ENCODE results near the gene ZCCHC7.
A peak's percentile ranks its signal among the peaks of the same experiment; 100 is the strongest.
"Not testable (repeated sequence)": the region's sequence is repeated elsewhere in the genome, so short reads cannot be mapped to it uniquely, and the experiment has no call there.

ZCCHC7 gene

DNA sequence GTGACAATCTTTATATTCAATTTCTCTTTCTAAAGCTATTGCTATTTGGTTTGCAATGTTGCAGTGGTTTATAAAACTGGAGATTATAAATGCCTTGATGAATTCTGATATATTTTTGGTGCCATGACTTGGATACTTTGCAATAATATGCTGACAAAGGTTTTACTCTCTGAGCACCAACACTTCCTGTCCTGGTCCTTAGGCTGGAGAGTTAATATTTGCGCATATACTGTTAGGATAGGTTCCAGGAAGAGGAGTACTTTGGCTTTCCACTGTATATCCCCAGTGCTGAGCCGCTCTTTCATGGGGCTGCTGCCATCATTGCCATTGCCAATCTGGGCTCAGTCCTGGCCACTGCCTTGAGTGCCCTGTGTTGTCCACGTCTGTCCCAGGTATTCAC is 139.6 kb downstream of the ZCCHC7 start:
- no peak for DNase-seq

DNA sequence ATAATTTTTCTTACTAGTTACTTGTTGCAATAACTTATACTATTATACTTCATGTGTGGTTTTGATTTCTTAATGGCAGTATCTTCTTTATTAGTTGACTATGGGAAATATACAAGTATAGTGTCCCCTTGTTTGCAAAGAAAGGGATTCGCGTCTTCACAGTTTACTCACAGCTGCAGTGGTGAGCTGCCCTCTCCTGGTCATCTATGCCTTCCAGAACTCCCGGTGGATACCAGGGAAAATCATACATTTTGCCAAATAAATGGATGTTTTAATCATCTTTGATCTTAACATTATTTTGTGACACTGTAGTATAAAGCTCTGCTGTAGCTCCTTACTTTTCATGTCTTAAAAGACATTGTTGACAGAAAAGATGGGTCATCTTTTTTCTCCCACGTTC is 142.0 kb downstream of the ZCCHC7 start:
- DNase-seq = peak; percentile 10

DNA sequence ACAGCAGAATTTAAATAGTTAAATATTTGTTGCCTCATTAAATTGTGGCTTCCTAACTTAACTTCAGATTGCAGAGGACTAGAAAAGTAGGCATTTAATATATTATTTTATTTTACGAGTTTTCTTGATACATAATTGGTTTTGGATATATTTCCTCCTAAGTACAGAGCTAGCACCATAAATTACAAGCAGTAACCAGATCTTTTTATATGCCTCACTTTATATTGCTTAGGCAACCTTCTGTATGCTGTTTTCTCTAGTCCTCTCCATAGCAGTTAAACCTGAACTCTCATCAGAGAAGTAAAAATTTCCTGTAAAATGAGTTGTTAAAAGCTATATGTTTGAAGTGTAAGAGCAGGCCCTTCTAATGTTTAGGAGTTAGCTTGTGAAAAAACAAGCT is 144.2 kb downstream of the ZCCHC7 start:
- DNase-seq = no peak

DNA sequence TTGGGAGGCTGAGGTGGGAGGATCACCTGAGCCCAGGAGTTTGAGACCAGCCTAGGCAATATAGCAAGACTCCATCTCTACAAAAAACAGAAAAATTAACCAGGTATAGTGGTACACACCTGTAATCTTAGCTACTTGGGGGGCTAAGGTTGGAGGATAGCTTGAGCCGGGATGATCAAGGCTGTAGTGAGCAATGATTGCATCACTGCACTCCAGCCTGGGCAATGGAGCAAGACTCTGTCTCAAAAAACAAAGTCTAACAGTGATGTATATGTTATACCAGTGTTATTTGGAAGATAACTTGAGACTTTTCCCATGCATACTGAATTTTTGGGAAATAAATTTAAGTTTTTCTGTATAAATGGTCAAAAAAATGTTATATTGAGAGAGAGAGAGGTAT is 146.3 kb downstream of the ZCCHC7 start:
- no peak for DNase-seq

GRCh38 chr9:37269221-37269620 is 148.8 kb downstream of the ZCCHC7 start:
- DNase-seq = no peak

DNA sequence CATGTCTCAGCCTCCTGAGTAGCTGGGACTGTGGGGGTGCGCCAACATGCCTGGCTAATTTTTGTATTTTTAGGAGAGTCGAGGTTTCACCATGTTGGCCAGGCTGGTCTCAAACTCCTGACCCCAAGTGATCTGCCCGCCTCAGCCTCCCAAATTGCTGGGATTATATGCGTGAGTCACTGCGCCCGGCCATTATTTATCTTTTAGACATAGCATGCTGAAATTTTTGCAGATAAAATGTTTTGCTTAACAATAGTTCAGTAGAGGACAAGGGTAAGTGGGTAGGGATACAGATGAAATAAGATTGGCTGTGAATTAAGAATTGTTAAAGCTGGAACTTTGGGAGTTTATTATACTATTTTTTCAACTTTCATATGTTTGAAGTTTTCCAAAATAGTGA is 151.3 kb downstream of the ZCCHC7 start:
- no peak for DNase-seq

- no peak for DNase-seq
Observed at GRCh38 chr9:37273595-37273994, 153.2 kb downstream of the ZCCHC7 start.

DNA sequence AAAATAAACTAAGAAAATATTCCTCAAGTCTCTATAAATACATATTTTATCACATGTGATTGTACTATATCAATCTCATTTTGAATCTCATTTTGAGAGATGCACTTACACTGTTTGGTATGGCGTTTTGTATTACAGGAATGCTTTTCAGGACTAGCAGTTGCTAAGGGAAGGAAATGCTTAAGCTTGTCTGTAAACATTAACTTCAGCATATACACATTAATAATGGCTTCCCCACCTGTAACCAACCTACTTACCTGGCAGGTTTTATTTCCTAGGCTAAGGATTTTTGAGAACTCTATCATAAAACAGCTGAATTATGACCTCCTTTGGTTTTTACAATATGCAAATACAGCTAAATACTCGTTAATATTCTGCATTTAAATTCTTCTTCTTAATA is 161.2 kb downstream of the ZCCHC7 start:
- DNase-seq = no peak

DNA sequence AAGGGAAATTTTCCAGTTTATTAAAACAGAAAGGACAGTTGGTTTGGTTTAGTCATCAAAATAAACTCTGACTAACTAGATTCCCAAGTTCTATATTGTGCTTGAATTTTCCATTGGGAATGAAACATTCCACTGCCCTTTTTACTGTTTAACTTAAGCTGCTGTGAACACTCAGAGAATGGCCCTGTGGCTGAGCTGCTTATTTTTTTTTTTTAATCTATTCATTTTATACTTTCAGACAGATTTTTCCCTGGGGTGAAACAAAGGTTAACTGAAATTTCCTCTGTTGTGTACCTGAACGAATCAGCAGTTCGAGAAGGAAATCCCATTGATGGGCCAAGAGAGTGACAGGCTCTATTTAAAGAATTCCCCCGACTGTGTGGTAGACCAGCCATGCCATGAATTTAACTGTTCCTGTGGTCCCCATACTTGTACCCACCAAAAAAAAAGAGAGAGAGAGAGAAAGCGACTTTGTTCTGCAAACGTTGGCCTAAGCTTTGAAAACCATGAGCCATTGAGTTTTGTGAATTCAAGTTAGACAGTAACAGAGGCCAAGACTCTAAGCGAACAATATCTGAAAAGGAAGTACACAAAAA is 163.5 kb downstream of the ZCCHC7 start:
- no peak for DNase-seq

DNA sequence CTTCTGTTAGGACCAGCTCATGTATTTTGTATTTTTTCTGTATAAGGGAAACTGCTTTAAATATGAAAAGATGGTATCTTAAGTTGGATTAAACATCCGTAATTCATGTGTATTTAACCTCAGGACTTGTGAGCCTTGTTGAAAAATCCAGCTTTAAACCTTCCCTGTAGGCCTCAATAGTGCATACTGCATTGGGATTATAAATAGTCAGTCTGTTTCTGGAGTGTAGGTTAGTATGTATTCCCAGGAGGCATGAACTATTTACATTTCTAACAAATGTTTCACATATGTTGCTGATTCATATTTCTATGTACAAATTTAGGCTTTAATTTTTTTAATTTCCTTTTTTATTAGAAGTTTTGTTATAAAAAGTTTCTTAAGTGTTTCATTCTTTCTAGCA is 164.3 kb downstream of the ZCCHC7 start:
- no peak for DNase-seq

- no peak for DNase-seq
Observed at GRCh38 chr9:37286530-37287175, 166.3 kb downstream of the ZCCHC7 start.

GRCh38 chr9:37287317-37287716 is 166.9 kb downstream of the ZCCHC7 start:
- DNase-seq = no peak

DNA sequence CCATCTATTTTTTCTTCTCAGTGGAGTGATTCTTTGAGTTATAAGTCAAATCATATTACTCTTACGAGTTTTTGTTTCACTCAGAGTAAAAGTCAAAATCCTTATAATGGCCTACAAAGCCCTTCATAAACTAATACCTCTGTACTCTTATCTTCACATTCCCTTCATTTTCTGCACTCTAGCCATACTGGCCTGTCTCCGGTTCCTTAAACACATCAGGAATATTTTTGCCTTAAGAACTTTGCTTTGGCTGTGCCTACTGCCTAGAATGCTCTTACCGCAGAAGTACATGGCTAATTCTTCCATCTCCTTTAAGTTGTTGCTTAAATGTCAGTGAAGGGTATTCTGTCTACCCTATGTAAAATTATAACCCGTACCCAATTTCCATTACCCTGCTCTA is 169.3 kb downstream of the ZCCHC7 start:
- no peak for DNase-seq

- DNase-seq = no peak
Observed at GRCh38 chr9:37290366-37290939, 170.1 kb downstream of the ZCCHC7 start.

- DNase-seq = no peak
Observed at GRCh38 chr9:37290940-37291485, 170.6 kb downstream of the ZCCHC7 start.

- DNase-seq = not testable (repeated sequence)
Observed at GRCh38 chr9:37291612-37292238, 171.4 kb downstream of the ZCCHC7 start.

DNA sequence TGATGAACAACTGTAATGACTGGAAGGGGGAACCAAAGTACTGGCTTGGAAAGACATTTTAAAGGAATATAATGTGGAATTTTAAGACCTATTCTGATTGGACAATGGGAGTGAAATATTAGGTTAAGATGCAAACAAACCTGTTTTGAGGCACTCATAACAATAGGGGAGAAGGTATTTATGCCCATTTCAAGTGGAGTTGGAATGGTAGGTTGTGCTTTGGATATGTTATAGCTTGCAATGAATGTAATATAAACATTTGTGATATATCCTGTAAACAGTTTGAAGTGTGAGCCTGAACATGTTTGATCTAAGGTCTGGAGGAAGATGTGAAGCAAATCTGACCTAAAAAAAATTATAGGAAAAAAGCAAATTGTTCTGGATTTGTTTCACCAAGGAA is 172.5 kb downstream of the ZCCHC7 start:
- no peak for DNase-seq

DNA sequence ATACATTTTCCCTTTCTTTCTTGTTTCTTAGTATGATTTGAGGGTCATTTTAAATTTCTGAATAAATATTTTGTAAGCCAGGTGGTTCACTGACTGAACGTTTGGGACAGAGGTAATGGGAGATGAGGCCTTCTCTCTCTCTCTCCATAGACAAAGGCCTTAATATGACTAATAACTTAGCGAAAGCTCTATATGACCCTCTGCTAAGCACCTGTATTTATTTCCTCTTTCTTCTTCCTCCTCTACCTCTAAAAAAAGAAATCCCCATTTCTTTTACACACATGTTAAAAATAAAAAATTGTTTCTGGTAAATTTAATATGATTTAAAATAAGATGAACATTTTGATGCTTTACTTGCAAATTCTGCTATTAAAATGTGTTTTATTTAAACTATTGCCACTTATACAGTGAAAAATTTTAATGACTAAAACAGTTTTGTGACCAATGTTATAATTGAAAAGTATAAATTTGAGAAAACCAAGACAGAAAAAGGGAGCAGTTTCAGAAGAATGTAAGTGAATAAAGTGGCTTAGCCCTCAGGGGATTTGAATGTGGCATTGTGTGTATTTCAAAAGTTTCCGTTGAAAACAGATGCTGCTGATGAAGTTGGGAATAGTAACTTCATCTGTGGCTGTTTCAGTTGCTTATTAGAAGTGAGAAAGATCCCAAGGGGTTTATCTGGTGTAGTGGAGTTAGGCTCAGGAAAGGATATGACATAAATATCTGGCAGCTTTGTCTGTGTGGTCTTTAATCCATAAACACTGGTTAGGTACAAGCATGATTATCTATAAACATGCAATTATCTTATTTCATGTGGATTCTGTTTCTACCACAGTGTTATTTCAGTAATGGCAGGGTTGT is 173.5 kb downstream of the ZCCHC7 start:
- DNase-seq = peak; percentile 37

DNA sequence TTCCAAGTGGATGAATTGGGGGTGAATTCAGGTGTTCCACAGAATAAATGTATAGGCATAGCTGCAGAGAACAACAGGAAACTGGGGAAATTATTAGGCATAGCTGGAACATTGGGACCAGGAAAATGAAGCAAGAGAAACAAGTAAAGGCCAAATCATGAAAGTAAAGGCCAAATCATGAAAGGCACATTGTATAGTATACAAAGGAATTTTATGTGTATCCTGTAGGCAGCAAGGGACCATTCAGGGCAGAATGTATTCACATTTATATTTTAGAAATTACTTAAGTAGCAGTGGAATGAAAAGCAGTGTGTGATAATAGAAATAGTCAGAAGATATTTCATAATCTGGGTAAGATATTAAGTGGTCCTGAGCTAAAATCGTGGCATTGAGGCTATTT is 174.8 kb downstream of the ZCCHC7 start:
- no peak for DNase-seq

- no peak for DNase-seq
Observed at GRCh38 chr9:37295796-37296195, 175.4 kb downstream of the ZCCHC7 start.

DNA sequence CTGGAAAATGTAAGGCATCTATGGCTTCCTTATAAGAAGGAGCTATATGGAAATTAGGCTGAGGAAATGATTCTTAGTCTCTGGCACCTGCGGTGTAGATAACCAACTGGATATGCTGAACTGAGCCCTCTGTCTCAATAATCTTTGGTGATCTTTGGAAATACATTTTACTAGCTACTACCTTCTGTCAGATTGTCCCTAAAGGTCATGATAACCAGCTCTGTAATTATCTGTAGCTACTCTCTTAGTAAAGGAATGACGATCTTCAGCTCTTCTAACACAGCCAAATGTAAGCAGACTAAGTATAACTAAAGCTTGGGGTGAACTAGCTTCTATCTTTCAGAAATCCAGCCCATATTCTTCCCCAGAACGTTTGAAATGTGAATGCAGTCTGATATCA is 177.2 kb downstream of the ZCCHC7 start:
- DNase-seq = no peak

DNA sequence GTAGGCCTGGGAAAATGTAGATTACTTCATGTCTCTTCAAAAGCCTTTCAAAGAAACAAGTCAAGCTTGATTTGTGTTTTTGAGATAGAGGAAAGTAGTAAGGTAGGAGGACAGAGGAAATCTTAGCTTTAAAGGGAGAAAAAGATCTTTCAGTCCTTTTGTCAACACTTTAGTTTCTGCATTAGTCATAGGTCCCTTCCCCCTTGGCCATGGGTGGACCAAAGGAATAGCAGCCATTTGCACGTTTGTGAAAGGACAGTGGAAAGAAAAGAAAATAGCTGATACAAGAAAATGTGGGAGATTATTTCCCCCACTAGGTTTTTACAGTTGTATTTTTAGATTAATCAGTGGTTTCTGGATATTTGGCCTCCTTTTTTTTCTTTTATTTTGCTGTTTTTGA is 180.2 kb downstream of the ZCCHC7 start:
- no peak for DNase-seq

Data from NCI-H82 (cell line).